KG1 (cell line): ENCODE data around the gene PLEKHF1.

Source experiments
- DNase-seq: peaks from one replicate; lab custom pipeline; 2025; lab: John Stamatoyannopoulos, UW

The PLEKHF1 gene

DNA sequence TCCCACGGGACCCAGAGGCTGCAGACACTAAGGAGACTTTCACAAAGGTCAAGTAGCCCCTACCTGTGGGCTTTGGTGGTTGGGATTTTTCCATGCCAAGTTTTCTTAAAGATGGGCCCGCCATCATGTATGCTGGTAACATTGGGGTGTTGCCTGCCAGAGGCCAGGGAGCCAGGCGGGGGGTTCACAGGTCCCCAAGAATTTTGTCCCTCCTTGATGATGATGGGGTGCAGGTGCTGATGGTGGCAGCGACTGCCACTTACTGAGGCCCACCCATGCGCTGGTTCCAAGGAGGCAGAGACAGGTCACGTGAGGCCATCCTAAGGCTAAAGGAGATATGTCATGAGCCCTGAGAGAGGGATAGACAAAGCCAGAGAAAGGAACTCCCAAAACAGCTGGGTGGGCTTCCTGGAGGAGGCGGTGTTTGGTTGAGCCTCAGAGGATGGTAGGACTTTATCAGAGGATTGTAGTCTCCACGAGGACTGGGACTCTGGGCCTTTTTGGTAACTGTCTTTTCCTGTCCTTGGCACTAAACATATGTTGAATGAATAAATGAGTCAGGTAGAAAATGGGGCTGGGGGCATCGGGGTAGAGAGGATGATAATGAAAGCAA, 14.4 kb downstream of the PLEKHF1 start:
- no peak for DNase-seq

DNA sequence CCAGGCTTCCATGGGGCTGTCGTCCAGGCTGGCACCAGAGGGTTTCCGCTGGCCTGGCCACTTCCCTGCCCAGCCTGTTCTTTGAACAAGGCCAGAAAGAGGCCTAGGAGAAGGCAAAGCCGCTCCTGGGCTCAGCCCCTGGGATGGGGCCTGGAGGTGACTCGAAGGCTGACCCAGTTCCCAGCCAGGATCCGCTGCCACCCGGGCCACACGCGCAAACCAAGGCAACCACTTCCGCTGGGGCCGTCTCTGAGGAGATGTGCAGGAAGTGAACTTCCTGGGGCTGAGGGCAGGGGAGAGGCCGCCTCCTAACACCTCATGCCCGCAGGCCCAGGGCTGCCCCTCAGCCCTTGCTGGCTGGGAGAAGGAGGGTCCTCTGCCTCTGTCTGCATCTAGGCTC, 15.2 kb downstream of the PLEKHF1 start:
- DNase-seq, result peak; percentile 39

DNA sequence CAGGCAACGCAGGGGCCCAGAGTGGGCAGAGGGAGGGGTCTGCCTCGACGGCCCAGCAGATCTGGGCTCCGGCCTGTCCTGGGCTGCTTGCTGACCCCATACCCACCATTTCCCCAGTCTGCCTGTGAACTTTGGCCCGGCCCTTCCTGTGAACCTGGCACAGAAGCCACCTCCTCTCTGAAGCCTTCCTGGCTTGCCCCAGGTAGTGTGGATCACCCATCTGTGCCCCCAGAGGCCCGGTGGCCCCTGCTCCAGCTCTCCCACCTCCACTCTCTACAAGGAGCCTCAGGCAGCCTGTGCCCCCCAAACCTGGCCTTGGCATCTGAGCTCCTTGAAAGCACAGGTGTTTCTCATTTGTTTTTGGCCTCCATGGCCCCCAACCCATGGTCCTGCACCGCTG, 15.7 kb downstream of the PLEKHF1 start:
- no peak for DNase-seq

DNA sequence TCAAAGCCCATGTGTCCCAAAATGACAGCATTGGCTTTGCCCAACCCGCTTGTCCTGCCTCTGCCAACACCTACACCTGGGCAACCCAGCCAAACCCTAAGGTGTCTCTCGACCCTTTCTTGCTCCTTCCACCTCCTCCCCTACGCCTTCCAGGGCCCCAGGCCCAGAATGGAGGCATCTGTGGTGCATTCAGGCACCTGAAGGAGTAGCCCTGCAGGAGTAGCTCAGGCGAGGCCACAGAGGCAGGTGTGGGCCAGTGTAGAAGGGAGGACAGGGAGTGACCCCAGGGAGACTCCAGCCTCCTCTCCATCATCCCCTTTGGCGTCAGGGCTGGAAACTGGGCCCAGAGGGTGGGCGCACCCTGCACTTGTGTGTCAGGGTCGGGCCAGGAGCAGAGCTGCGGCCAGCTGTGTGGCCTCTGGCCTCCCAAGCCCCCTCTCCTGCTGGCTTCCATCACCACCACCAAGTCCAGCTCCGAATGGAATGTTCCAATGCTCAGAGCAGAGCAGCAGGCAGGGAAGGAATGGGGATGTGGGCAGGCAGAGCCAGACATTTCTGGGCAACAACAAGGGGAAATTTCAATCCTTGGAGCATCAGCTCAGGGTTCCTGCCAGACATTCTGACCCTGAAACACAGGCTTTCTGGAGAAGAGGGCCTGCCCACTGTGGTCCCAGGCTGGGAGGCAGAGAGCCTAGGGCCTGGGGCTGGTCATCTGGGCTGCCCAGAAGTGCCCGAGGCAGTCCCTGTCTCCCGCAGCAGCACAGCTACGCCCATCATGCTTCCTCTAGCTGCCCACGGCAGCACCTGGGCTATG, 16.4 kb downstream of the PLEKHF1 start:
- no peak for DNase-seq

DNA sequence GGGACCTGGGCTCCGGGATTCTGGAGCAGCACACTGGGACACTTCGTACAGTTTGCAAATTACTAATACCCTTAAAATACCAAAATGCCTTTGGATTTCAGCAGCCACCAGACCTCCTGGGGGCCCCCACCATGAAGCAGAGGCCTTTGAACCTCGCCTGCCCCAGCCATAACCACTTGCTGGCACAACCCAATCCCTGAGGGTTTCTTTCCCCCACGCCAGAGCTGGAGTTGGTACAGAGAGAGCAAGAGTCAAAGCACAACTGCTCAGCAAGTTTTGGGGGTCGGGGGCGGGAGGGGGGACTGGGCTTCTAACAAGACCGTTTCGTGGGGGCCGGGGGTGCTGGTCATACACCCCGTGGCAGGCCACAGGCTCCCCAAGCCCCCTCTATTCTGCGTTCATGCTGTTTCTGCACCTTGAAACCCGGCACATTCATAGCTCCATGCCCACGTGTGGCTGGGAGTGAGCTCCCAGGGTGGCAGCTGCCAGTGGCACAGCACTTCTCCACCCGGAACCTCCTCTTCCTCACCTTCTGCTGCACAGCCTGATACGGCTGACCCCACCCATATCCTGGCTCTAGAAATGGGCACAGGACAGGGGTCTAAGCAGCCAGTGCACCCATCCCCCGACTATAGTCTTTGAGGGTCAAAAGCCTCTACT, 17.1 kb downstream of the PLEKHF1 start:
- no peak for DNase-seq

DNA sequence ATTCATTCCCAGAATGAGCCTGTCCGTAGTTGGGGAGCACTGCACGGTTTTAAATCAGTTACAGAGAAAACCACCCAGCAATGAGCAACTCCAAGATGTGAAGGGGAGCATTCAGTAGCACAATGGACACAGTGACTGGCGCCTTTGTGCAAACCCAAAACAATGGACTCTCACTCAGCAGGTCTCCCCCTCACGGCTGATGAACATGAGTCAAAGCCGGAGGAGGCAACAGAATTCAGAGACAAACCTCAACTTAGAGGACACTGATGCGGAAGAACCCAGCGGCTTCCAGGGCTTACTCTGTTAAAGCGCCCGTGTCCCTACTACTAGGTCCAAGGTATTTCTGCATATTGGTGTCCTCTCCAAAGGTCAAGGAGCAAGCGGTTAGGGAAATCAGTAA, 17.7 kb downstream of the PLEKHF1 start:
- no peak for DNase-seq

DNA sequence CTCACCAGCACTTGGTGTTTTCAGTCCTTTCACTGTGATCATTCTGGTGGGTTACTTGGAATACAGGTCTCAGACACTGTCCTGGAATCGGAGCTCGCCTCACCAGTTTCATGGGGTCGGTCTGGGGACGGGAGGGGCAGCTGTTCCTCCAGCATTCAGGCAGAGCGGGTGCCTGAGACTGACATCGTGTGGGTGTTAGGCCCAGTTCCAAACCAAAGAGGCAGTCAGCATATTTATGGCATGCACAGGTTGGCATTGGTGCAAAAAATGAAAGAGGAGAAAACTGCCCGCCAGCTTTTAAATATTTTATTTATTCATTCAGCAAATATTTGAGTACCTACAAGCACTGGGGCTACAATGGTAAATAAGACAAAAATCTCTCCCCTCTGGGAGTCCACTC, 20.1 kb downstream of the PLEKHF1 start:
- no peak for DNase-seq

DNA sequence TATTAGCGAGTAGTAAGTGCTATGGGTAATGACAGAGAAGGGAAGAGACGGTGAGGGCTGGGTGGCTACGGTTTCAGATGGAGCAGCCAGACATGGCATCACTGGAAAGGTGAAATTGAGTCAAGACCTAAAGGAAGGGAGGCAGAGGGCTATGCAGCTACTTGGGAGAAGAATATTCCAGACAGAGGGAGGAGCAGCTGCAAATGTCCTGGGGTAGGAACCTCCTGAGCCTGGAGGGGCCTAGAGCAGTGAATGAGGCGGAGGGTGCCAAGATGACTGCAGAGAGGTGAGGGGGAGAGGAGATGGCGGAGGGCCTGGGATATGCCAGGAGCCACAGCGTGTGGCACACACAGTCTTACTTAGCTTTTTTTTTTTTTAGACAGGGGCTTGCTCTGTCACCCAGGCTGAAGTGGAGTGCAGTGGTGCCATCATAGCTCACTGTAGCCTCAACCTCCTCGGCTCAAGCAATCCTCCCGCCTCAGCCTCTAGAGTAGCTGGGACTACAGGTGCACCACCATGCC, 21.1 kb downstream of the PLEKHF1 start:
- DNase-seq, result no peak

DNA sequence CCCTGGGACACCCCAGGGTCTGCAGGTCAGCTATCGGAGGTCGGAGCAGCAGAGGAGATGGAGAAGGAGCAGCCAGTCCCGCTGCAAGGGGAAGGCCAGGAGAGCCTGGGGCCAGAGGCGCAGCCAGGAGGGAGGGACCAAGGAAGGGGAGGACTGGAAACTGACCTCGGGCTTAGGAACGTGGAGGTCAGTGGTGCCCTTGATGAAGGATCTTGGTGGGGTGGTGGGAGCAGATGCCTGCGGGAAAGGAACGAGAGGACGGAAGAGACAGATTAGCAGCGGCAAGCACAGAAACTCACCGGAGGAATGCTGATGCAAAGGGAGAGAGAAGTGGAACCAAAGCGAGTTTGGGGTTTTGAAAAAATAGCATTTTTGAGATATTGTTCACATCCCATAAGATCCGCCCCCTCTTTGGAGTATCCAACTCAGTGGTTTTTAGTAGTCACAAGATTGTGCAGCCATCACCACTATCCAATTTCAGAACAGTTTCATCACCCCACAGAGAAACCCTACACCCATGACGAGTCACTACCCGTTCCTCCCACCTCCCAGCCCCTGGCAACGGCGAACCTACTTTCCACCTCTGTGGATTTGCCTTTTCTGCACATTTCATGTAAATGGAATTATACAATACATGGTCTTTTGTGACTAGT, 22.1 kb downstream of the PLEKHF1 start:
- DNase-seq, result no peak

DNA sequence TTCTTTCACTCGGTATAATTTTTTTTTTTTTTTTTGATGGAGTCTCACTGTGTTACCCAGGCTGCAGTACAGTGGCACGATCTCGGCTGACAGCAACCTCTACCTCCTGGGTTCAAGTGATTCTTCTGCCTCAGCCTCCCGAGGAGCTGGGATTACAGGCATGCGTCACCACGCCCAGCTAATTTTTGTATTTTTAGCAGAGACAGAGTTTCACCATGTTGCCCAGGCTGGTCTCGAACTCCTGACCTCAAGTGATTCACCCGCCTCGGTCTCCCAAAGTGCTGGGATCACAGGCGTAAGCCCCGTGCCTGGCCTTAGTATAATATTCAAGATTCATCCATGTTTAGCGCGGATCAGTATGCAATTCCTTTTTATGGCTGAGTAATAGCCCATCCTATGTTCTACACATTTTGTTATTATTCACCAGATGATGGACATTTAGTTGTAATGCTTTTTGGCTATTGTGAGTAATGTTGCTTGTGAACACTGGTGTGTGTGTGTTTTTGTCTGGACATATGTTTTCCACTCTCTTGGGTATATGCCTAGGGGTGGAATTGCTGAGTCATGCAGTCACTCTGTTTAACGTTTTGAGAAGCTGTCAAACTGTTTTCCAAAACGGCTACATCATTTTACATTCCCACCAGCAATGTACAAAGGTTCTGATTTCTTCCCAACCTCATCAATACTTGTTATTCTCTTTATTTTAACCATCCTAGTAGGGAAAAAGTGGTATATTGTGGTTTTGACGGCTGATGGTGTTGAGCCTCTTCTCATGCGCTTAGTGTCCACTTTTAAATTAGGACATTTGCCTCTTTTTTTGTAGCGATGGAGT, 22.9 kb downstream of the PLEKHF1 start:
- DNase-seq, result no peak

DNA sequence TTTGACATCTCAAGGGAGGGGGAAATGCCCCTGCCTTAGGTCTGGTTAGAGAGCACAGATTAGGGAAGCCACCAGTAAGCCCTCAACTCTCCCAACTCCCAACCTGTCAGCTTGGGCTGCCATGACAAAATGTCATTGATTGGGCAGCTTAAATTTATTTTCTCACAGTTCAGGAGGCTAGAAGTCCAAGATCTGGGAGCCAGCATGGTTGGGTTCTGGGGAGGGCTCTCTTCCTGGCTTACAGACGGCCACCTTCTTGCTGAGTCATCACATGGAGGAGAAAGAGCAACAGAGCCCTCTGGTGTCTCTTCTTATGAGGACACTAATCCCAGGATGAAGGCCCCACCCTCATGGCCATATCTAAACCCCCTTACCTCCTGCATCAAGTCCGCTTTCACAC, 25.6 kb downstream of the PLEKHF1 start:
- DNase-seq, result no peak

DNA sequence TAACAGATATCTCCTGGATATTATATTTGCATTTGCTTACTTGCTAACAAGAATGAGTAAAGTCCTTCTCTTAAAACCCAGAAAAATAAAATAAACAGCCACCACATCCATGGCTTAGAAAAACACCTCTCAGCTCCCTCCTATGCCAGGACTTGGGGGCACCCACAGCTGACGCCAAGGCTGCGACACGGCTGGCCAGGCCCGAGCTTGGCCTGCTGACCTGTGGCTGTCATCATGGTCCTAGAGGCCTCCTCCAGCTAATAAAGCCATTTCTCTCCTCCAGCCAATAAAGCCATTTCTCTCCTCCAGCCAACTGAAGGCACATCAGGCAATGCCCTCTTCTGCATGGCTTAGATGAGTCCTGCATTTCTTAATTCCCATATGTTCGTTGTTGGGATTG, 28.9 kb downstream of the PLEKHF1 start:
- DNase-seq, result no peak

DNA sequence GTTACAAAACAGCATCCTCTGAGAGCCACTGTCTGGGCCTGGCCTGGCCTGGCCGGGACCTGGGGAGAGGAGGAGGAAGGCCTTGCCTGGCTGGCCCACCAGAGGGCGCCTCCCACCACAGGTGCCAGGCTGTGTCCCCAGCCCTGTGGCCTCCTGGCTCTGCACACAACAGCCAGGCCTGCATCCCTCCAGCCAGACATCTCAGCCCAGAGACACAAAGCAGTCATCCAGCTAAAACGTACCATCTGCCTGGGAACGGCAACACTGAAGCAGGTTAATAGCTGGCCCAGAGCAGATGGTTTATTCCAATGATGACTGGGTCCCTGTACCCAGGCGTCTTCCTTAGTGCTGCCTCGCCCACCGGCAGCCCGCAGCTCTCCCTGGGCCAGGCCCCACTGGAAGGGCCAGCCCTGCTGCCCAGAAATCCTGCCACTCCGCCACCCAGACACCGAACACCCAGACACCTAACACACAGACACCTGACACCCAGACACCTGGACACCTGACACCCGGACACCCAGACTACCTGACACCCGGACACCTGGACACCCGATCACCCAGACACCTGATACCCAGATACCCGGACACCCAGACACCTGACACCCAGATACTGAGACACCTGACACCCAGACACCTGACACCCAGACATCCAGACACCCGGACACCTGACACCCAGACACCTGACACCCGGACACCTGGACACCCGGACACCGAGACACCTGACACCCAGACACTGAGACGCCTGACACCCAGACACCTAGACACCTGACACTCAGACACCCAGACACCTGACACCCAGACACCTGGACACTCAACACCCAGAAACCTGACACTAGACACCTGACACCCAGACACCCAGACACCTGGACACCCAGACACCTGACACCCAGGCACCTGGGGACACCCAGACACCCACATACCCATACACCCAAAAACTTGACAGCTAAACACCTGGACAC, 29.7 kb downstream of the PLEKHF1 start:
- DNase-seq, result no peak

DNA sequence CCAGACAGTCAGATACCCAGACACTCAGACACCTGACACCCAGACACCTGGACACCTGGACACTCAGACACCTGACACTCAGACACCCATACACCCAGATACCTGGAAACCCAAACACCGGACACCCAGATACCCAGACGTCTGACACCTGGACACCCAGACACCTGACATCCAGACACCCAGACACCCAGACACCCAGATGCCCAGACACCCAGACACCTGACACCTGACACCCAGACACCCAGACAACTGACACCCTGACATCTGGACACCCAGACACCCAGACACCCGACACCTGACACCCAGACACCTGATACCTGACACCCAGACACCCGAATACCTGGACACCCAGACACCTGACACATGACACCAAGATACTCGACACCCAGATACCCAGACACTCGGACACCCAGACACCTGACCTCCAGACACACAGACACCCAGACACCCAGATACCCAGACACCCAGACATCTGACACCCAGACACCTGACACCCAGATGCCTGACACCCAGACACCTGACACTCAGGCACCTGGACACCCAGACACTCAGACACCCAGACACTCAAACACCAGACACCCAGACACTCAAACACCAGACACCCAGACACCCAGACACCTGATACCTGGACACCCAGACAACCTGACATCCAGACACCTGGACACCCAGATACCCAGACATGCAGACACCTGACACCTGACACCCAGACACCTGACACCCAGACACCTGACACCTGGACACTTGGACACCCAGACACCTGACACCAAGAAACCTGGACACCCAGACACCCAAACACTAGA, 30.7 kb downstream of the PLEKHF1 start:
- no peak for DNase-seq

DNA sequence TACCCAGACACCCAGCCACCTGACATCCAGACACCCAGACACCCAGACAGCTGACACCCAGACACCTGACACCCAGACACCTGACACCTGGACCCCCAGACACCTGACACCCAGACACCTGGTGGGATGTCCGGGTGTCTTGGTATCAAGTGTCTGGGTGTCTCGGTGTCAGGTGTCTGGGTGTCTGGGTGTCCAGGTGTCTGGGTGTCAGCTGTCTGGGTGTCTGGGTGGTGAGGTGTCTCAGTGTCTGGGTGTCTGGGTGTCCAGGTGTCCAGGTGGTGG, 31.2 kb downstream of the PLEKHF1 start:
- DNase-seq, result no peak

DNA sequence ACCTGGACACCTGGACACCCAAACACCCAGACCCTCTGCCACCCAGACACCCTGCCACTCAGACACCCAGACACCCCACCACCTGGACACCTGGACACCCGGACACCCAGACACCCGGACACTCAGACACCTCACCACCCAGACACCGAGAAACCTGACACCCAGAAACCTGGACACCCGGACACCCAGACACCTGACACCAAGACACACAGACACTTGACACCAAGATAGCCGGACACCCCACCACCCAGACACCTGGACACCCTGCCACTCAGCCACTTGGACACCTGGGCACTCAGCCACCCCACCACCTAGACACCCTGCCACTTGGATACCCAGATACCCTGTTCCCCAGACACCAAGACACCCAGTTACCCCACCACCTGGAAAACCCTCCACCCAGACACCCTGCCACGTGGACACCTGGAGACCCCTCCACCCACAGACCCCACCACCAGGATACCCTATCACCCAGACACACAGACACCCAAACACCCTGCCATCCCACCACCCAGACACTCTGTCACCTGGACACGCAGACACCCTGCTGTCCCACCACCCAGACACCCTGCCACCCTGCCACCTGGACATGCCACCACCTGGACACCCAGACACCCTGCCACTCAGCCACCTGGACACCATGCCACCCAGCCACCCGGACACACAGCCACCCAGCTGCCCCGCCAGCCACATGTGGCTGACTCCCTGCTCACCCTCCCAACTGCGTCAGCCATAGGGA, 32.4 kb downstream of the PLEKHF1 start:
- no peak for DNase-seq

DNA sequence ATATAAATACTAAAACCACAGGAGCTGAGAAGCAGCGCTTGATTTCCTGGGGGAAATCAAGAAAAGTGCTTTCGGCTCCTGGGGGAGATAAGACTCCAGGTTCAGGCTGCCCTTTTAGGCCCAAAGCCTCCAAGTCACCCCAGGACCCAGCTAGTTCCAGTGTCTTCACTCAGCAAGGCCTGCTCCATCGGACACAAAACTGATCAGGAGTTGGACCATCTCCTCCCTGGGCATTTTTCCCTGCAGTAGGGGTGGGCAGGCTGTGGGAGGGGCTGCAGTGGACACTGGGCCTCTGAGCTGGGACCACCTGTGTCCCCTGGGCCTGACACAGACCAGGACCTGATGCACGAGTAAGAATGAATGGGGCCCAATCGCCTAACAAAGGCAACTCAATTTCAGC, 34.6 kb downstream of the PLEKHF1 start:
- no peak for DNase-seq

DNA sequence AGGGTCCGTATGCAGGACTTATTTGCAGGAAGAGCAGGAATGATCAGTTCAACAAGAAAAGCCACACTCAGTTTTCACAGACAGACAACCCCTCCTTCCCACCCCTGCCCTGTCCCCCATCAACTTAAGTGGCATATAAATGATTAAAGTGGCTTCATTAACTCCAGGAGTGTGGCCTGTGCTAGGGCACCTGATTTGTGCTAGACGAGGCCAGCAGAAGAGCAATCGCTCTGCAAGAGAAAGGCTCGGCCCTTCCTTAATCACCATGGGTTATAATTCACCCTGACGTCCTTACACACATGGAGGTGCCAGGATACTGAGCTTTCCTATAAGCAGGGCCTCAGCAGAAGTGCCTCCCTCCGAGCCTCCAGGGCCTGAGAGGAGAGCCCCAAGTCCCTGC, 35.2 kb downstream of the PLEKHF1 start:
- DNase-seq, result no peak
